Cardiac muscle cell (in vitro differentiated cells and primary cell): Measurements from ENCODE around the gene PATL1. TPM values are rescaled to one million over a fixed set of nuclear protein-coding genes. Genes with fewer than 3 reads are reported as not detected.
"Not testable (repeated sequence)": the region's sequence is repeated elsewhere in the genome, so short reads cannot be mapped to it uniquely, and the experiment has no call there.

Source experiments
- DNase-seq, 2 donors: peaks; one replicate each; pipeline versions ENCODE4 v3.0.0 to v3.0.0-alpha.2; 2010 to 2017; ENCODE audit warnings: low read depth in 1 of 2, low spot score in 1 of 2
- H3K27ac ChIP-seq: fragments of 200-600 bp; sonication (generic); 2 replicates; pipeline ENCODE4 v1.5.1; 2016
- H3K27me3 ChIP-seq: fragments of 200-600 bp; sonication (generic); 2 replicates; pipeline ENCODE4 v1.6.0; 2016; ENCODE audit warnings: control low read depth
- H3K36me3 ChIP-seq: fragments of 200-600 bp; sonication (generic); 2 replicates; pipeline ENCODE4 v1.5.1; 2016; ENCODE audit warnings: control low read depth
- H3K4me1 ChIP-seq: fragments of 200-600 bp; sonication (generic); 2 replicates; pipeline ENCODE4 v1.8.1; 2017; ENCODE audit warnings: low read depth, mild to moderate bottlenecking, mixed run types
- H3K4me3 ChIP-seq: fragments of 200-600 bp; sonication (generic); 2 replicates; pipeline ENCODE4 v1.5.1; 2016; ENCODE audit warnings: mild to moderate bottlenecking
- H3K9me3 ChIP-seq: fragments of 200-600 bp; sonication (generic); 2 replicates; pipeline ENCODE4 v1.5.1; 2017; ENCODE audit warnings: low read depth, mild to moderate bottlenecking, control low read depth
- polyA plus RNA-seq: library from polyadenylated mRNA; unstranded; fragments of >200 nt; fragmentation: Nextera tagmentation; extraction: Ambion mirVana; gene quantifications from 2 replicates; pipeline ENCODE4 v1.2.1, GENCODE V29; 2016
- total RNA-seq: library from RNA; depleted of rRNA; stranded (reverse); fragments of >200 nt; gene quantifications from 2 replicates; pipeline ENCODE4 v1.2.3, GENCODE V29; 2016
- TF ChIP-seq, protein P1 (sequence below): IDR thresholded peaks from 2 replicates; pipeline ENCODE4 v1.5.1; 2012; ENCODE audit warnings: low read depth, mild to moderate bottlenecking, low read length

Gene PATL1
- total and polyA plus RNA-seq, 2 experiments from 2014 or later: 10.9 to 11.4 TPM

- Histone ChIP-seq H3K9me3 (no peaks in the 10 kb centered on the region), H3K4me1 (no peaks in the 10 kb centered on the region), H3K36me3 (no peaks in the 10 kb centered on the region), H3K4me3 (no peak overlapping the region), H3K27me3 (no peaks in the 10 kb centered on the region), H3K27ac (no peak overlapping the region)
- DNase-seq: no peak
- TF ChIP-seq, protein P1, sequence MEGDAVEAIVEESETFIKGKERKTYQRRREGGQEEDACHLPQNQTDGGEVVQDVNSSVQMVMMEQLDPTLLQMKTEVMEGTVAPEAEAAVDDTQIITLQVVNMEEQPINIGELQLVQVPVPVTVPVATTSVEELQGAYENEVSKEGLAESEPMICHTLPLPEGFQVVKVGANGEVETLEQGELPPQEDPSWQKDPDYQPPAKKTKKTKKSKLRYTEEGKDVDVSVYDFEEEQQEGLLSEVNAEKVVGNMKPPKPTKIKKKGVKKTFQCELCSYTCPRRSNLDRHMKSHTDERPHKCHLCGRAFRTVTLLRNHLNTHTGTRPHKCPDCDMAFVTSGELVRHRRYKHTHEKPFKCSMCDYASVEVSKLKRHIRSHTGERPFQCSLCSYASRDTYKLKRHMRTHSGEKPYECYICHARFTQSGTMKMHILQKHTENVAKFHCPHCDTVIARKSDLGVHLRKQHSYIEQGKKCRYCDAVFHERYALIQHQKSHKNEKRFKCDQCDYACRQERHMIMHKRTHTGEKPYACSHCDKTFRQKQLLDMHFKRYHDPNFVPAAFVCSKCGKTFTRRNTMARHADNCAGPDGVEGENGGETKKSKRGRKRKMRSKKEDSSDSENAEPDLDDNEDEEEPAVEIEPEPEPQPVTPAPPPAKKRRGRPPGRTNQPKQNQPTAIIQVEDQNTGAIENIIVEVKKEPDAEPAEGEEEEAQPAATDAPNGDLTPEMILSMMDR: no peak
Measured at GRCh38 chr11:59707371-59707770, 38.5 kb upstream of the PATL1 start.

- Histone ChIP-seq H3K27ac (no peak overlapping the region), H3K36me3 (no peaks in the 10 kb centered on the region), H3K27me3 (no peaks in the 10 kb centered on the region), H3K9me3 (no peaks in the 10 kb centered on the region), H3K4me1 (no peaks in the 10 kb centered on the region), H3K4me3 (no peak overlapping the region)
- TF ChIP-seq, protein P1: no peak
- peak in 1 of 2 donors; percentile 76 for DNase-seq
Measured at GRCh38 chr11:59706518-59707285, 37.9 kb upstream of the PATL1 start.

DNA sequence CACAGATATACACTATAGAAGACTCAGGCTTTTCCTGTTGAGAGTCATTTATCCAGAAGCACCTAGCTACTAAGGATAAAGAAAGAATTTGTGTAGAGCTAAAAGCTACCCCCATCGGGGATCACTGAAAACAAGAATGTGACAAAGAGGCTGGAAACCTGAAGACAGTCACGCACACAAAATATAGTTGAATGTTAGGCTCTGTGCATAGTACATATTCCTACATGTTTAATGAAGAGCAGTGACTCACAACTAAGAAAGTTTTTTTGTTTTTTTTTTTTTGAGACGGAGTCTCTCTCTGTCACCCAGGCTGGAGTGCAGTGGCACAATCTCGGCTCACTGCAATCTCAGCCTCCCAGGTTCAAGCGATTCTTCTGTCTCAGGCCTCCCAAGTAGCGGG, 36.5 kb upstream of the PATL1 start:
- no peaks in the 10 kb centered on the region for H3K4me1 ChIP-seq
- no peaks in the 10 kb centered on the region for H3K9me3 ChIP-seq
- TF ChIP-seq, protein P1: no peak
- no peak for DNase-seq
- H3K4me3 ChIP-seq: no peak overlapping the region
- H3K27ac ChIP-seq: no peak overlapping the region
- H3K36me3 ChIP-seq: no peaks in the 10 kb centered on the region
- H3K27me3 ChIP-seq: no peaks in the 10 kb centered on the region

GRCh38 chr11:59703515-59703914, 34.7 kb upstream of the PATL1 start:
- H3K36me3 ChIP-seq, DNase-seq, H3K4me3 ChIP-seq, H3K9me3 ChIP-seq, H3K27me3 ChIP-seq, H3K27ac ChIP-seq, H3K4me1 ChIP-seq: not testable (repeated sequence)

DNA sequence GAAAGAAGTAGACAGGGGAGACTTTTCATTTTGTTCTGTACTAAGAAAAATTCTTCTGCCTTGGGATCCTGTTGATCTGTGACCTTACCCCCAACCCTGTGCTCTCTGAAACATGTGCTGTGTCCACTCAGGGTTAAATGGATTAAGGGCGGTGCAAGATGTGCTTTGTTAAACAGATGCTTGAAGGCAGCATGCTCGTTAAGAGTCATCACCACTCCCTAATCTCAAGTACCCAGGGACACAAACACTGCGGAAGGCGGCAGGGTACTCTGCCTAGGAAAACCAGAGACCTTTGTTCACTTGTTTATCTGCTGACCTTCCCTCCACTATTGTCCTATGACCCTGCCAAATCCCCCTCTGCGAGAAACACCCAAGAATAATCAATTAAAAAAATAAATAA, 31.3 kb upstream of the PATL1 start:
- H3K4me1 ChIP-seq, H3K36me3 ChIP-seq, H3K4me3 ChIP-seq, DNase-seq, H3K27ac ChIP-seq, H3K27me3 ChIP-seq, H3K9me3 ChIP-seq: not testable (repeated sequence)

GRCh38 chr11:59698506-59698905, 29.7 kb upstream of the PATL1 start:
- H3K27ac ChIP-seq: no peak overlapping the region
- H3K4me1 ChIP-seq: no peaks in the 10 kb centered on the region
- H3K36me3 ChIP-seq: no peaks in the 10 kb centered on the region
- TF ChIP-seq, protein P1: no peak
- no peaks in the 10 kb centered on the region for H3K9me3 ChIP-seq
- H3K27me3 ChIP-seq: no peaks in the 10 kb centered on the region
- H3K4me3 ChIP-seq: no peak overlapping the region
- DNase-seq: peak in 1 of 2 donors; percentile 41
